ENCODE measurements around the gene DKC1.

The DKC1 gene

GRCh38 chrX:154784149-154784995 lies 21.7 kb downstream of the DKC1 start:
- TF ChIP-seq CTCF (IDR thresholded peaks at IDR 0.05; ENCODE audit: control insufficient read depth, extremely low read depth, insufficient read depth), result no peak
- no peak overlapping the region for H3K4me3 ChIP-seq (ENCODE audit: low read depth, low read length)
- no peak for DNase-seq (ENCODE audit: low read depth)

- TF ChIP-seq CTCF (IDR thresholded peaks at IDR 0.05; ENCODE audit: control insufficient read depth, extremely low read depth, insufficient read depth), result no peak
- H3K4me3 ChIP-seq (ENCODE audit: low read depth, low read length), result no peak overlapping the region
- DNase-seq (ENCODE audit: low read depth), result no peak
Observed at GRCh38 chrX:154785716-154786115, 23.1 kb downstream of the DKC1 start.

- no peak for DNase-seq (ENCODE audit: low read depth)
- H3K4me3 ChIP-seq (ENCODE audit: low read depth, low read length), result no peak overlapping the region
- TF ChIP-seq CTCF (IDR thresholded peaks at IDR 0.05; ENCODE audit: control insufficient read depth, extremely low read depth, insufficient read depth), result no peak
Observed at GRCh38 chrX:154791467-154791866, 28.8 kb downstream of the DKC1 start.

GRCh38 chrX:154791939-154792338 lies 29.3 kb downstream of the DKC1 start:
- no peak for DNase-seq (ENCODE audit: low read depth)
- no peak overlapping the region for H3K4me3 ChIP-seq (ENCODE audit: low read depth, low read length)
- TF ChIP-seq CTCF (IDR thresholded peaks at IDR 0.05; ENCODE audit: control insufficient read depth, extremely low read depth, insufficient read depth), result no peak

GRCh38 chrX:154793084-154793795 lies 30.6 kb downstream of the DKC1 start:
- peak; percentile 46 for DNase-seq (ENCODE audit: low read depth)
- TF ChIP-seq CTCF (IDR thresholded peaks at IDR 0.05; ENCODE audit: control insufficient read depth, extremely low read depth, insufficient read depth), result no peak
- H3K4me3 ChIP-seq (ENCODE audit: low read depth, low read length), result no peak overlapping the region

GRCh38 chrX:154795016-154795415 lies 32.4 kb downstream of the DKC1 start:
- no peak for DNase-seq (ENCODE audit: low read depth)
- no peak overlapping the region for H3K4me3 ChIP-seq (ENCODE audit: low read depth, low read length)
- no peak for TF ChIP-seq CTCF (IDR thresholded peaks at IDR 0.05; ENCODE audit: control insufficient read depth, extremely low read depth, insufficient read depth)
